GM18511 (cell line): ENCODE data around the gene POU3F1.

Experiments used
- ATAC-seq: cut with Tn5 transposase; IDR thresholded peaks from one replicate; pipeline ENCODE4 v1.9.1; 2021; ENCODE audit warnings: mild to moderate bottlenecking, moderate library complexity; ENCODE audit not compliant: unreplicated experiment

POU3F1 gene

DNA sequence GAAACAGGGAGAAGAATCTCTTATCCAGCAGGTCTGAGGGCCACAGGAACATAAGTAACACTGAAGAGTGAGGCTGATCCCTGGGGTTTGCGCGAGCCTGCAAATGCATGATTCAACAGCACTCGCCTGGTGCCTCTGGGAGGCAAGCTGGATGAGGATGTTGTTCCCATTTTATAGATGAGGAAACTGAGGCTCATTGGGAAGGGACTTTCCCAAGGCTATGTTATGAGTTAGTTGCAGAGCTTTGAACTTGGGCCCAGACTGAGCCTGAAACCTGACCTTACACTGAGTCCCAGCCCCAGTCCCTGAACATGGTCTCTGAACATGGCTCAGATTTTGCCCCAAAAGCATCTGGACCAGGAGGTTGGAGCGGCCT, 27.7 kb upstream of the POU3F1 start:
- no peak for ATAC-seq

DNA sequence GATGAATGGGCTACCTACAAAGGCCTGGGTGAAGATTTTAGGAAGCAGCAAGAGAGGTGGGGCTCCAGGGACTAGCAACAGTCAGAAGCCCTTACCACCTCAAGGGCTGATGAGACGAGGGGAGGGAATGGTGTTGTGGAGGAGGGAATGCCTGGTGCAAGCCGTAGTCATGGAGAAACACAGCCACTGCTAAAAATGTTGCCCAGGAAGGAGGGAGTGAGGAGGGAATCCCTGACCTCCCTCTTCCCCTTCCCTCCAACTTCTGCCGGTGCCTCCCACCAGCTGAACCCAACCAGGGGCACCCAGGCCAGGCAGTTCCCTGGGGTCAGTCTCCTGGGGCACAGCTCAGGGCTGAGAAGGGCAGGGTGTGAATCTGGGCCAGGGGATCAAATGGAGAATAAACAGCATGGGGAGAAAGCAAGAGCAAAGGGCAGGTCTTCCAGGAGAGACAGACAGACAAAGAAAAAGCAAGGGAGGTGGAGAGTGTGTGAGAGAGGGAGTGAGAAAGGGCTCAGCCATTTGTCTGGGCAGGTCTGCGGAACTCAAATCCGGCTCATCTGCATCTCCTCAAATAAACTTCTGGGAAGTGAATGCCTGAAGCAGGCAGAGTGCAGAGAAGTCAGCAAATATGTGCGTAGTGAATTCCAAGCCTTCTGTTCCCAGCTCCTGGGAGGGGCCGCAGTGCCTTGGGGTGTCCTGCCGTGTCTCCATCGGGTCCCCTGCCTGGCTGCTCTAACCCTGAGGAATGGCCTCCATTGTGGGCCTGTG, 27.1 kb upstream of the POU3F1 start:
- no peak for ATAC-seq

DNA sequence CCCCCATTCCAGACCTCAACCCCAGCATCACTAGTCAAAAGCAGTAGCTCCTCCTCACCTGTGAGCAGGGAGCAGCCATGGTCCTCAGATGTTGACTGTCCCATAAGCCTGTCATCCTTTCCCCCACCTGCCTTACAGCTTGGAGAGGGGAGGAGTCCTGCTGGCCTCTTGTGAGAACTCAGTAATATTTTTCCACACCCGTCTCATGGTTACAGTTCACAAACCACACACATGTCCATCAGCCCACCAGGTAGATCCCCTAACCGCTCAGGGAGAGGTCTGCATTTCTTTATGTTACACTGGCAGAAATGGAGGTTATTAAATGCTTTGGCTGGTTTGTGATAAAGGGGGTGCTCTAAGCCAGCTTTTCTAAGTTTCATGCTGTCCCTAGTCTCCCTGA, 26.3 kb upstream of the POU3F1 start:
- no peak for ATAC-seq

DNA sequence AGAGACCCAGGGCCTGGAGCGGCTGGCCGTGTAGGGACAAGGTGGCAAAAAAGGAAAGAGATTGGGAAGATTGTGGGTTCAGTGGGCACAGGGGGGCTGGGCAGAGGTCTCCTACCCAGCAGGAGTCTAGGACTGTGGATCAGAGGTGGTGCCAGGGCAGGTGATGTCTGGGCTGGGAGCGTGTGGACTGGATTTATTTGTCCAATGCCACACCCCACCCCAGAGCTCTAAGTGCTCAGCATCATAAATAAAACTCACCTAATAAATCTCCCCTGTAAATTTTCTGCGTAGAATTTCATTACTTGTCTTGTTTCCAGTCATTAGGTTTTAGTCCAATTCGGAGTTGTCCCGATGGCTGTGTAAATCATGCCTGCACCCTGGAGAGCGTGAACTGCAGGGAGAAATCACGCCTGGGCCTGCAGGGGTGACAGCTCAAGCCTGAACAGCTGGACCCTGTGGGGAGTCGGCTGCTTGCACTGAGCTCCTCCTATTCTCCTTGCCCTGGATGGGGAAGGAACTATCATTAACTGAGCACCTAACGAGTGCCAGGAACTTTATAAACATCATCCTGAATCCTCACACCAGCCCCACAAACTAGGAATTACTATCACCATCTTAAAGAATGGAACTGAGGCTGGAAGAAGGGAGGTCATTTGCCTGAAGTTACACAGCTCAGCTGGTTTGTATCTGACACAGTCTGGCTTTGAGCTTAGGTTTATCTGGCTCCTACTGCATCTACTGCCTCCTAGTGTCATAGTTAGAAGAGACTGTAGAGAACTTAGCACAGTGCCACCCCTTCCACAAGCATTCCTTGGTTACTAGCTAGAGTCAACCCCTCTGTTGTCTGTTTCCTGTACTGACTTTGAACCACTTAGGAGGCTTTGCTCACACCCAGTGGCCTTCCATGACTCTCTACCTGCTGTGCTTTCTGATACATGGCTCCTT, 25.0 kb upstream of the POU3F1 start:
- no peak for ATAC-seq

DNA sequence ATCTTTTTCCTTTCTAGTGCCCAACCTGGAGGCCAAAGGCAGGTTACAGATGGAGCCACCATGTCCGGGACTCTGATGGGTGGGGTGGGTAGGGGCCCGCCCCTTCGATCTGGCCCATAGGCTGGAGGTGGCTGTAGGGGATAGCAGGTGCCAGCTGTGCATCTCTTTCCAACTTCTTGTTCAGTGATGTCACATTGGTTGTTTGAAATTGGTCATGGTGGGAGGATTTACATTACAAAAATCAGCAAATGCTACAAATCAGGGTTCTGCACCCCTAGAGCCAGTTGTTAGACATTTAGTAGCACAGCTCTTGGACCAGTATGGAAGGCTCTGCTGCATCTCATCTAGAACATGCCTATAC, 22.4 kb upstream of the POU3F1 start:
- no peak for ATAC-seq

DNA sequence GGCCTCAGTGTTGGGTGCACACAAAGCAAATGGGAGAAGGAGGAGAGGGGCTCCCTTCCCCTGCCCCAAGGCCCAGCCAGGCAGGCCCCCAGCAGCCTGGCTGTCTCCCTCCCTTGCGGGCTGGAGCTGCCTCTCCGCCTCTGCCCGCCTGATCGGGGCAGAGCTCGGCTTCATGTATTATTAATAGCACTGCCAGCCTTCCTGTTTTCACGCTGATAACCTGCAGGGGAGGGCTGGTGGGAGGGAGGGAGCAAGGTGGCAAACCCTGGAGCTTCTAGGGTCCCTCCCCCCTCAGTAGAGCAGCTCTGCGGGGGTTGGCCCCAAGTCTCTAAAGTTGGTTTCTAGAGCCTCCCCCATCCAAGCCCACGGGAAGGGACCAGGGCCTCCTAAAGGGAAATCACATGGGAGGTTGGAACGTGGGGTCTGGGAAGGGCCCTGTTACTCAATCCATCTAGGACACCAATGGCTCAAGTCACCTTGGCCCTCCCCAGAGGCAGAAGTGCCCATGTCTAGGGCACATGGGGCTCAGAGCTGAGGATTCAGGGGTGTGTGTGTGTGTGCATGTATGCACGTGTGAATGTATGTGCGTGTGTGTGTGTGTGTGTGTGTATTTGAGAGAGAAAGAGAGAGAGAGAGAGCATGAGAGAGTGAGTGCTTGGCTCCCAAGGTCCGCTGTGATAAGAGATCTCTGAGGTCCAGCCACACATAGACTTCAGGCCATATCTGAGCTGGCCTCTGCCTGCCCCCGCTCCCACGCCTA, 21.8 kb upstream of the POU3F1 start:
- no peak for ATAC-seq

DNA sequence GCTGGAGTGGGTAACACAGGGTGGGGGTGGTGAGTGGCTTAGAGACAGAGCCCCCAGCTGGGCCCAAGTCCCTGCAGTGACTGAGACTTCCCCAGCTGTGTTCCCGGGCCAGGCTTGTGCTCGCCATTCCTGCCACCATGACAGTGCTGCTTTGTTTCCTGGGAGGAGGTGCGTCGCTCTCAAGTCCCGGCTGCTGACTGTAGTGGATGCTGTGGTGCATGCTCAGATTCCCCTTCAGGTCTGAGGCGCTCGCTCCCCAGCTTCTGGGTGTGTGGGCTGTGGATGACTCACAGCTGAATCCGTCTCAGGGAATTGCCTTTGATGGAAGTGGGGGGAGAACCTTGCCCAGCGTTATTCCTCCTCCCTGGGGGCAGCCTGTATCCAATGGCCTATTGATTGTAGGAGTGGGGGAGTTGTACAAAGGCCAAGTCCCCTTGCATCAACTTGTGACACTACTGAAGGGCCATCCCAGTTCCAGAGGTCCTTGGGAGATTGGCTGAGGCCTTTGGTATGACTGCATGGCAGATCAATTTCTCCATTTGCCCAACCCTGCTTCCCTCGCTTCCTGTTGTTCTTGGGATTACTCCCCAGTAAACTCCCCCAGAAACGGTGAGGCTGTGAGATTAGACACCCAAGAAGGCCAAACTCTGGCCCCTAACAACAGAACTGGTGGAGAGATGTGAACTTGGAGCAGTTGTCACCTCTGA, 17.8 kb upstream of the POU3F1 start:
- no peak for ATAC-seq

DNA sequence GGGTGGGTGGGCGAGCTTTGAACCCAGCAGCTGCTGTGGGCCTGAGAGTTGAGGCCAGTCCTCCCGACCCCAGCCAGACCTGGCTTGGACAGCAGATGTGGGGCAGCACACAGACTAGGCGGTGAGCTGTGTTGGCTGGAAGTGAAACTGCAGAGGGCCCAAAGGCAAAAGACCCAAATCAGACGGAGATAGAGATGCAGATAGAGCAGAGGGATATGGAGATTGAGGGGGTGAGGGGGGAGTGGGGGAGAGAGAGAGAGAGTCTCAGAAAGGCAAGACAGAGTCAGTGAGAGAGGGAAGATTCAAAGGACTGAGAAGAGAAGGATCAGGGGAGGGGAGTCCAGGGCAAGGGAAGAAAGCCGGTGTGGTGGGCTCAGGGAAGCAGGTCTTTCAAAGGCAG, 17.0 kb upstream of the POU3F1 start:
- no peak for ATAC-seq

DNA sequence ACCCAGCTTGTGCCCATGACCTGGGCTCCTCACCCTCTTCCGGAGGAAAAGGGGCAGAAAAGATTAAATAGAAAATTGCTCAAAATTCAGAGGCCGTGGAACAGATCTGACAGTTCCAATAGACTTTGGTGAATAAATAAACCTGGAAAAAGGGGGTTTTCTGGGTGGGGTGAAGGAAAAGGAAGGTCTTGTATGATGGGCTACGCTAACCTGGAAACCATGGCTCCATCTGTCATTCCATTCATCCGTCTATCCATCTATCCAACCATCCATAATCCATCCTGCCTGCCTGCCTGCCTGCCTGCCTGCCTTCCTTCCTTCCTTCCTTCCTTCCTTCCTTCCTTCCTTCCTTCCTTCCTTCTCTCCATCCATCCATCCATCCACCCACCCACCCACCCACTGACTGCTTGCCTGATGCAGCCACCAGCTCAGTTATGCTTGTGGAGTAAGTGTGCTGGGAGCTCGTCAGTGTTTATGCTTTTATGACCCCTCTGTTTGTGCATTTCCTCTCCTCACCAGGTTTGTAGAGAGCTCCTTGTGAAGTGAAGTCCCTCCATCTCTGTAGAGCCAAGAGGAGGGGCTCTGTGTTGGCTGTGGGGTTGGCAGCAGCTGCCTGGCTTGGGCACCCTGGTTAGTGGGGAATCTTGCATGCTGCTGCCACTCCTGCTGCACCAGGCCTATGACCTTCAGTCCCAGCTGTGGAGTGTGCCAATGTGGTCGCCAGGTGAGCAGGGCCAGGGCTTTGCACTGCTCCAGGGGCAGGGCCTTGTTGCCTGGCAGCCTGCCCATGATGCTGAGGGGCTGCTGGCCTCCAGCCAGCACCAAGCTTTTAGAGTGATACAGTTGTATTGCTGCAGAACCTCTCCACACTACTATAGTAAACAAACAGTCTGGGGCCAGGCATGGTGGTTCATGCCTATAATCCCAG, 16.0 kb upstream of the POU3F1 start:
- no peak for ATAC-seq

DNA sequence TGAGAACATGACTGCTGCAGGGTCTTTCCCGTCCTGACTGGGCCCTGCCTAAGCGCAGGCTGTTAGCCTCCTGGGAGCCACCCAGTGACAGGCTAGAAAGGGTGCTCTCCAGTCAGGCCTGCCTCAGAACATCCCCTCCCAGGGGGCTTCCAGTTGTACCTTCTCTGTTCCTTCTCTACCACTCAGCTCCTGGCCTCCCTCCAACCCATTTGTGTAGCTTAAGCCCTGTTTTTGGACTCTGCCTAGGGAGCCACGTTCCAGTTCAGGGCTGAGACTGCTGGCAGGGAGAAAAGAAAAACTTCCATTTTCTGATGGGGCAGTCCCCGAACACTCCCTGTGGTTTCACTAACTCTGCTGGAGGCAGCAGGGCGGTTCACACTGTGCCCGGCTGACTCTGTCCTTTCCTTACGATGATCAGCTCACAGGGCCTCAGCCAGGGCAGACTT, 15.3 kb upstream of the POU3F1 start:
- peak; percentile 82 for ATAC-seq

DNA sequence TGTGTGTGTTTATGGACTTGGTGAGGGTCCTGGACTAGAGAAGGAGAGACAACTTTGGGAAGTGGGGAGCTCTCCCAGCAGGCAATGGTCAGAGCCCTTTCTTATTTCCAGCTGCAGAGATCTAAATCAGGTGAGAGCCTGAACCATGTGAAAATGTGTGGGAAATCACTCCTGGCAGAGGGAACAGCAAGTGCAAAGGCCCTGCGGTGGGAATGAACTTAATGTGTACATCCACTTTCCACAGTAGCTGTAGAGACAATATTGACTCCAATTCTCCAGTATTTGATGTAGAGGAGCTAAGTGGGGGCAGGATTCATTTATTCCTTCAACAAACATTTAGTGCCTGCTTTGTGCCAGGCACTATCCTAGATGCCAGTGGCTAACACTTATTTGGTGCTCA, 14.7 kb upstream of the POU3F1 start:
- no peak for ATAC-seq

DNA sequence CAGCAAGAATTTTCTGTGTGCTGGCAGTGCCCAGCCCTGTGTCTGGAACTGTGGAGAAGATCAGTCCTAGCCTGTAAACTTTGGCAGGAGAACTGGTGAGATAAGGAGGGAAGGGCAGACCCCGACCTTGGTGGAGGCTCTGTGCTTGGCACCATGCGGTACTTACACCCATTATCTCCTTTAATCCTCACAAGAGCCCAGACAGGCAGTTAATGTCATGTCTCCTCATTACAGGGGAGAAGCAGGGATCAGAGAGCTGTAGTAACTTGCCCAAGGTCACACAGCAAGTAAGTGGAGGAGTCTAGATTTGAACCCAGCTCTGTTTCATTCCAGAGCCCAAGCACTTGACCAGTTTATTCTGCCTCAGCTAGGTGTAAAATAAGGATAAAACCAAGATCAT, 13.9 kb upstream of the POU3F1 start:
- no peak for ATAC-seq

DNA sequence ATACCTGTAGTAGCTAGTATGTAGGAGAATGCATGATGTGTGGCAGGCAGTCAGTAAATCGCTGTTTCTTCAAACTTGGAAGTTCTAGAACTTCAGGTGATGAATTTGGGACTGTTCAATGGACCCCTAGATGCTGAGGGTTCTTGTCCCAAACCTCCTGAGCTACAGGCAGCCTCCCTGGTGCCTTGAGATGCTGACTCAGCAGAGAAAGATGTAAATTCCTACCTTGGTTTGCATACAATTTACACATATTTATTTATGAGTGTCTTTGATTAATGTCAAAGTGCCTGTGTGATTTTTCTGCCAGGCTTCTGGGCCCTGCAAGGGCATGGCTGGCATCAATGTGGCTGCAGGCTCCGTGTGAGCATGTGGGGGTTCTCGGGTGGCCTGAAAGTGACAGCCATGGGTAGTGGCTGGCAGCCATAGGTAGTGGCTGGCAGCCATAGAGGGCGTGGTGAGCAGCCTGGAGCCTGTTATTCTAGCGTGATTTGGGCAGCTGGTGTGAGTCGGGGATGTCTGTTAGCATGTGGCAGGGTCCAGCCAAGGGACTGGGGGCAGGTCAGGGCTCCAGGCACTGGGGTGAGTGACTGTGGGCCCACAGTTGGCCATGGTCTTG, 13.2 kb upstream of the POU3F1 start:
- no peak for ATAC-seq

DNA sequence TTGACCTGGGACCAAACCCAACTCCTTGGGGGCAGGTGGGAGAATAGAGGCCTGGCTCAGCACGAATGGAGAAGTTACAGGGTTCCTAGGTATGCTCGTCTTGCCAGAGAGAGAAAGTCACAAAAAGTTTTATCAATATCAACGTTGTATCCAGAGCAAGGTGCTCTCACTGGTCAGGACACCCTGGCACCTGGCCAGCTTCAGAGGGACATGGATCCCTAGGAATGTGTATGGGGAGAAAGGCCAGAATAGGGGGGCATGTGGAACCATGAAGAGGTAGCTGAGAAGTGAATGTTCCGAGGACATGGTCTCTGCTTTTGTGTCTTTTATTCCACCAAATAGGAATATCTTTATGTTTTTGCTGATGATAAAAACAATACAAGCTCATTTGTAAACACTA, 9.4 kb upstream of the POU3F1 start:
- no peak for ATAC-seq

DNA sequence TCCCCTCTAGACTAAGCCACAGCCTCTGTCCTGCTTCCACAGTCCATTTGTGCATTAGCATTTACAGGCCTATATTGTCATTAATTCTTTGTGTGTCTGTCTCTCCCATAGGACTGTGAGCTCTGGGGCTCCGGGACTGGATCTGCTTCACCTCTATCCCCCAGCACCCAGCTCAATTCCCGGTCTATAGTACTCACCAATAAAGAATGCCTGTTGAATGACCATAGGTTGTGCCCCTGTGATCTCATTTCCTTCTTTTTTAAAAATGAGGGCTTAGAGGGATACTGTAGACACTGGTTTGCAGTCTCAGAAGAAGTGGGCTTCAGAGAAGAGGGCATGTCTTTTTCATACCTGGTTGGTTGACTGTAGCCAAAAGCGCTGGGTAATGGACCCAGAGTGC, 8.8 kb upstream of the POU3F1 start:
- no peak for ATAC-seq

DNA sequence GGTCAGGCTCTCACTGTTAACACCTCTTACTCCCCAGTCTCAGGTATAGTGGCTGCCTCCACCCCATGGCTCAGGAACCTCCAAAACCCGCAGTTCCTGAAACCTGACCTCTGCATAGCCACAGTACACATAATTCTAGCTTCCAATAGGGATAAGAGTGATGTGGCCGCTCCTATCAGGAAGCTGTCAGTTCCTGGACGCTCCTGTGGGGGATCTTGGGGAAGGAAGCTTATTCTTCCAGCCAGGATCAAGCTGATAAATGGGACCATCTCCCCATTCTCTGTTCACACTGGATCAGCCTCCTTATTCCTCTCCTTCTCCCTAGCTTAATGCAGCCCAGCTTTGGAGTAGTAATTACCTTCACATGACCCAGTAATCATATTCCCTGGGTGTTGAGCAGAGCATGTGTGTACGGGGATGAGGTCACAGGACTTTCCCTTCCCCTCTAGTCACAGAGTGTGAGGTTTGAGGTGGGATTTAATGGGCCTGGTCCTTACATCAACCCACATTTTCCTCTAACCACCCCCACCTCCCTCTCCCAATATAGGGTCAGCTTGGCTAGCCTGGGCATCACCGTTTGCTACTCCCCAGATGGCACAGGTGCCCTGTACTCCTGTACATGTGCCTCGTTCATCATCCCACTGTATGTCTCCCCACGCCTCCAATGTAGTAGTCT, 7.0 kb upstream of the POU3F1 start:
- no peak for ATAC-seq

DNA sequence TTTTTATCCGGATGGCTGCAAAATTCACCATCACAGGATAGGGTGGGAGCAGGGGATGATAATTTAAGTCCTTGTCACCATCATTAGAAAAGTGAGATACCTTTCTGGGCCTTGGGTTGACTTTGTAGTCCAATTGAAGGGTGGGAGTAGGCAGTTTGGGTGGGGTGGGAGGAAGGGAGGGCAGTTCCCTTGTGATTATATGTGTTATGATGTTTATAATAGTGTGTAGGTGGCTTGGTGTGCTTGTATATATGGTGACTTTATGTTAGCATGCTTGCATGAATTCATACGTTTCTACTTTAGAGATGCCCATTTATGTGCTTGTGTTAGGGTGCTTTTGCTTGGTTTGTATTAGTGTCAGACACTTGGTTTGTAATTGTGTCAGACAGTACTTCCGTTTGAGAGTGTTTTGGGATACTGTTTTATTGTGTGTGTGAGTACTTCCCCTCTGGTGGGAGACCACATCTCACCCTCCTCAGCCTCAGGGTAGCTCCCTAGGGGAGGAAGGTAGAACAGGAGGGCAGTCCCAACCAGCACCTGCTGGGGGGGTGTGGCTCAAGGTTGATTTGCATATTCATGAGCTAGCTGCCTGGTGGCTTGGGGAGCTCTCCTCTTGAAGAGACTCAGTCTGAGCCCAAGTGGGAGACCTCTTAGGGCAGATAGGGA, 6.3 kb upstream of the POU3F1 start:
- peak; percentile 61 for ATAC-seq

DNA sequence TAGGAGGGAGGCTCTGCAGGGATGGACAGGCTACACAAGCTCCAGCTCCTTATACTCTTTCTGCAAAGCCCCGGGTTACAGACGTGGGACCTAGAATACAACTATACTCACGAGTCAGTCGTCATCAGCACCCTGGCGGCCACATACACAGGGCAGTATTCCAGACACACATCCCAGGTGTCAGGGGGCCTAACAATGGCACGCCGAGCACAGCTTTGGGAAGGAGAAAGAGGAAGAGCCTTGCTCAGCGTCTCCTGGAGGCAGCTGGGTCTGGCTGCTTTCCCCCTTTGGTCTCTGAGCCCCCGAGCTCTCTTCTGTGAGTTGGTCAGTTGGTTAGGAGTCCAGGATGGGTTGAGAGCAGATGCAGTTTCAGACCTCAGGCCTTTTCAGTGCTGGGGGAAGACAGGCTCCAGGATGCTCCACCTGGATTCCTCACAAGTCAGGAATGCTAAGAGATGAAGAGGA, 4.5 kb upstream of the POU3F1 start:
- no peak for ATAC-seq
